K562 (cell line): Measurements from ENCODE around the gene PRSS56. TPM values are rescaled to one million over a fixed set of nuclear protein-coding genes. Genes with fewer than 3 reads are reported as not detected.

Source experiments
- ATAC-seq: fragments of 200-7000 bp; cut with Tn5 transposase; 3 replicates; pipeline ENCODE4 v1.9.1; 2020; ENCODE audit warnings: moderate library complexity
- BruUV-seq: library from RNA; stranded (reverse); fragments of 400-500 nt; replicated peaks from 2 replicates; lab custom pipeline; 2021; lab: Mats Ljungman, UMichigan
- CTCF ChIA-PET: fragments of 300-600 bp; formaldehyde crosslinking; extraction: SDS; loops from one replicate; lab custom pipeline; 2021; ENCODE audit warnings: low intra/inter-chr PET ratio; lab: Yijun Ruan, JAX
- POLR2A ChIA-PET: fragments of 300-600, 350-650 bp; sonication (Branson Sonifier 250); formaldehyde crosslinking; extraction: SDS; loops from one replicate; lab custom pipeline; 2021; ENCODE audit warnings: antibody characterized with exemption, inconsistent platforms; lab: Yijun Ruan, JAX
- DNase-seq, 4 experiments: peaks; one replicate each; pipeline versions ENCODE4 v3.0.0 to v3.0.0-alpha.2; 2011 to 2018; ENCODE audit warnings: low spot score in 3 of 4, mixed read lengths in 3 of 4; ENCODE audit errors: extremely low read depth in 1 of 4
- FAIRE-seq: peaks from 2 replicates; lab custom pipeline; 2011; peaks lifted over from hg19 to GRCh38; lab: Jason Lieb, UNC
- H2AFZ ChIP-seq: 2 replicates; pipeline ENCODE4 v1.6.0; 2011; ENCODE audit warnings: low read depth, low read length, control low read depth, inconsistent platforms
- H3K27ac ChIP-seq: fragments of 200-600 bp; 3 replicates; pipeline ENCODE4 v1.8.0; 2011; ENCODE audit warnings: low read depth, mild to moderate bottlenecking, control low read depth, inconsistent platforms, low read length, moderate library complexity, mixed read lengths; ENCODE audit errors: extremely low read depth
- H3K27me3 ChIP-seq, 2 experiments: fragments of 300-600 bp in 1 of 2; 2 replicates in 1 of 2; 3 replicates in 1 of 2; pipeline versions ENCODE4 v1.6.0 to v1.8.0; 2011; ENCODE audit warnings: inconsistent platforms in 2 of 2, low read length in 2 of 2, mild to moderate bottlenecking in 1 of 2, mixed read lengths in 1 of 2, moderate library complexity in 1 of 2; ENCODE audit not compliant: control insufficient read depth in 2 of 2, insufficient read depth in 2 of 2
- H3K36me3 ChIP-seq: fragments of 300-600 bp; 3 replicates; pipeline ENCODE4 v1.8.0; 2011; ENCODE audit warnings: mild to moderate bottlenecking, low read length, inconsistent platforms; ENCODE audit not compliant: control insufficient read depth, insufficient read depth
- H3K4me1 ChIP-seq, 2 experiments: fragments of 200-600 bp in 1 of 2; replicated peaks in 1 of 2; 2 replicates in 1 of 2; 3 replicates in 1 of 2; pipeline versions ENCODE4 v1.5.1 to v1.8.0; 2011; ENCODE audit warnings: inconsistent platforms in 2 of 2, low read length in 2 of 2, mild to moderate bottlenecking in 1 of 2, mixed read lengths in 1 of 2, moderate library complexity in 1 of 2; ENCODE audit not compliant: control insufficient read depth in 2 of 2, insufficient read depth in 2 of 2
- H3K4me2 ChIP-seq: 2 replicates; pipeline ENCODE4 v1.6.1; 2011; ENCODE audit warnings: low read length, control low read depth, inconsistent platforms, mixed read lengths; ENCODE audit not compliant: insufficient read depth
- H3K4me3 ChIP-seq: fragments of 200-600 bp; sonication (generic), shearing (Covaris generic); 2 replicates; pipeline ENCODE4 v1.5.1; 2016; ENCODE audit warnings: control low read depth, inconsistent platforms
- H3K79me2 ChIP-seq: fragments of 200-600 bp; 3 replicates; pipeline ENCODE4 v1.8.0; 2011; ENCODE audit warnings: low read length, inconsistent platforms; ENCODE audit not compliant: control insufficient read depth, insufficient read depth
- H3K9ac ChIP-seq, 2 experiments: 2 replicates each; pipeline versions ENCODE4 v1.6.0 to v1.6.1; 2011; ENCODE audit warnings: low read depth in 2 of 2, low read length in 2 of 2, control low read depth in 1 of 2, inconsistent platforms in 1 of 2, mild to moderate bottlenecking in 1 of 2, mixed read lengths in 1 of 2; ENCODE audit not compliant: insufficient read depth in 1 of 2
- H3K9me1 ChIP-seq: one replicate; pipeline ENCODE4 v1.6.0; 2011; ENCODE audit warnings: inconsistent platforms, mild to moderate bottlenecking, low read length, moderate library complexity; ENCODE audit not compliant: control insufficient read depth, insufficient read depth
- H3K9me3 ChIP-seq: replicated peaks from 2 replicates; pipeline ENCODE4 v1.5.1; 2011; ENCODE audit warnings: low read depth, low read length, inconsistent platforms; ENCODE audit not compliant: control insufficient read depth, insufficient read depth
- H4K20me1 ChIP-seq: replicated peaks from 2 replicates; pipeline ENCODE4 v1.6.1; 2011; ENCODE audit warnings: low read length, inconsistent platforms, mixed read lengths; ENCODE audit not compliant: control insufficient read depth, insufficient read depth
- CTBP1 ChIP-seq: fragments of 450-650 bp; IDR thresholded peaks from 2 replicates; pipeline ENCODE4 v1.6.1; 2016; ENCODE audit warnings: borderline replicate concordance
- NFE2L1 ChIP-seq: fragments of 450-650 bp; IDR thresholded peaks from 2 replicates; pipeline ENCODE4 v1.6.1; 2016; ENCODE audit warnings: missing genetic modification characterization, low read depth, mild to moderate bottlenecking, missing compliant biosample characterization, moderate library complexity, borderline replicate concordance
- POLR2G ChIP-seq: fragments of 200-400 bp; formaldehyde crosslinking; IDR thresholded peaks from 2 replicates; pipeline ENCODE4 v1.6.1; 2017; ENCODE audit warnings: low read depth, mild to moderate bottlenecking, antibody characterized with exemption, low read length, moderate library complexity
- RBFOX2 ChIP-seq: fragments of 200-400 bp; formaldehyde crosslinking; IDR thresholded peaks from 2 replicates; pipeline ENCODE4 v1.6.1; 2017; ENCODE audit warnings: low read depth, mild to moderate bottlenecking, low read length, moderate library complexity
- ZNF146 ChIP-seq: IDR thresholded peaks from one replicate; pipeline ENCODE4 v1.6.1; 2018; ENCODE audit warnings: missing compliant biosample characterization; ENCODE audit not compliant: unreplicated experiment
- ZNF239 ChIP-seq: fragments of 250-450 bp; sonication (Bioruptor Pico); IDR thresholded peaks from 2 replicates; pipeline ENCODE4 v1.4.0; 2020; ENCODE audit warnings: mild to moderate bottlenecking
- ZNF512 ChIP-seq: IDR thresholded peaks from 2 replicates; pipeline ENCODE4 v1.6.1; 2016; ENCODE audit warnings: missing genetic modification characterization, missing compliant biosample characterization
- WGBS: fragments of 100-300 bp; shearing (Covaris generic); methylation state at CpG from one replicate; pipeline ENCODE4 v1.1.6; 2016; ENCODE audit warnings: low coverage, mixed read lengths; ENCODE audit not compliant: insufficient coverage; ENCODE audit errors: missing lambda C conversion rate; 5-methylcytosine and 5-hydroxymethylcytosine counted together
- in situ Hi-C: fragments of 300-500 bp; cut with MboI; formaldehyde crosslinking; loops from 4 replicates; pipeline ENCODE4 v1.15.0; 2018; ENCODE audit warnings: inconsistent platforms, mixed read lengths
- intact Hi-C: fragments of 100-400 bp; cut with micrococcal nuclease; formaldehyde crosslinking; loops from 2 replicates; pipeline ENCODE4 v1.14.2; 2022
- polyA plus RNA-seq, 8 experiments: library from polyadenylated mRNA; depleted of rRNA in 4 of 8; stranded (reverse) in 5 of 8; unstranded in 3 of 8; fragments of >200 nt; fragmentation: Nextera tagmentation in 2 of 8; fragmentation: Illumina TruSeq in 1 of 8; extraction: Ambion mirVana in 2 of 8; extraction: Trizol in 1 of 8; gene quantifications; 2 replicates each; pipeline versions ENCODE4 v1.2.1 to v1.2.3, GENCODE V29; 2011 to 2014; ENCODE audit warnings: inconsistent platforms in 1 of 8, missing spikeins in 1 of 8
- total RNA-seq, 7 experiments: library from RNA; depleted of rRNA in 6 of 7; stranded (reverse); fragments of >200 nt in 6 of 7; fragmentation: Illumina TruSeq in 2 of 7; extraction: Trizol in 2 of 7; gene quantifications; 2 replicates each; pipeline versions ENCODE4 v1.2.1 to v1.2.3, GENCODE V29; 2011 to 2021; ENCODE audit warnings: low replicate concordance in 1 of 7

The PRSS56 gene
- total and polyA plus RNA-seq, 9 of the 15 experiments (the other 6 are each of a cell fraction or from before 2014, with no cell fraction given): not detected

DNA sequence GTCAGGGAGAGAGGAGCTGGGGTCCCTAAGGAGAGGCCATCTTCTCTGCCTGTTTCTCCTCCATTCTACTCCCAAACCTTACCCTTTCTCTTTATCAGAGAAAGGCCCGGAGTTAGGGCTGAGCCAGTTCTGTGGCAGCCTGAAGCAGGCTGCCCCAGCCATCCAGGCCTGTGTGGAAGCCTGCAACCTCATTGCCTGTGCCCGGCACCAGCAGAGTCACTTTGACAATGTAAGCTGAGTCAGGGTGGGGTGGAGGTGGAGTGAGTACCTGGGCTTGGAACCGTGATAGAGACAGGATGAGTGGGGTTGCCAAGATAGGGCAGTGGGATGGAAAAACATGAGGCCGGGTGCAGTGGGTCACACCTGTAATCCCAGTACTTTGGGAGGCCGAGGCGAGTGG lies 24.5 kb downstream of the PRSS56 start (continued):
- no peak for TF ChIP-seq ZNF239 (CRISPR knock-in tag)
- TF ChIP-seq ZNF512 (tag): no peak
- no peak for TF ChIP-seq NFE2L1 (tag)
- TF ChIP-seq, all 486 proteins: peak for 0

GRCh38 chr2:232545511-232546375 lies 25.6 kb downstream of the PRSS56 start:
- BruUV-seq: no TSS peak
- ATAC-seq (no peak), DNase-seq (no peak), FAIRE-seq (no peak)
- Histone ChIP-seq H3K27ac (no peak overlapping the region), H3K4me3 (no peak overlapping the region), H2AFZ (no peak overlapping the region), H3K9me1 (no peaks in the 10 kb centered on the region), H3K79me2 (peaks cover 23% of the 10 kb centered on the region; the same call in 2 of the 3 replicates), H3K36me3 (peaks cover 15% of the 10 kb centered on the region; the same call in 2 of the 3 replicates), H3K4me2 (no peak overlapping the region), H3K9me3 (no peaks in the 10 kb centered on the region), H4K20me1 (no peaks in the 10 kb centered on the region), H3K9ac (no peak overlapping the region; a peak in 1 of 4 replicates), H3K4me1 (peaks cover 0 to 23% of the 10 kb centered on the region in 2 experiments; a peak in 3 of 5 replicates), H3K27me3 (no peaks in the 10 kb centered on the region)
- TF ChIP-seq ZNF146 (CRISPR knock-in tag) (no peak), CTBP1 (no peak), POLR2G (peak; percentile 43), RBFOX2 (0 out of 2 replicates have a peak, but pooled peaks have one; percentile 19)
- in situ Hi-C loops (no loop called here), intact Hi-C loops (no loop called here)
- ChIA-PET POLR2A (interaction anchor here (0.7 to 2.2 kb wide), 3 partner anchors 14 to 345 kb away, joined by 3 to 5 read pairs (median 3); no protein-coding TSS in a partner anchor), CTCF (no interaction called here)
- WGBS: 70% methylated on average over 7 of the region's 17 CpGs
